ENCODE results near the gene CPSF7. TPM values are rescaled to one million over a fixed set of nuclear protein-coding genes. Genes with fewer than 3 reads are reported as not detected.
A peak's percentile ranks its signal among the peaks of the same experiment; 100 is the strongest.

The CPSF7 gene
- total and polyA plus RNA-seq, 4 donors, result 12.5 to 23.7 (median 22.2) TPM

GRCh38 chr11:61362542-61362875 is 67.3 kb downstream of the CPSF7 start:
- peaks cover 6 to 23% (median 18%) of the 10 kb centered on the region in 4 donors for H3K36me3 ChIP-seq (ENCODE audit: control insufficient read depth in 4 of 4, insufficient read depth in 3 of 4, low read depth in 1 of 4, low read length in 3 of 4)
- H3K4me1 ChIP-seq (ENCODE audit: control insufficient read depth in 4 of 4, insufficient read depth in 4 of 4, low read length in 3 of 4), result peaks cover 2 to 24% (median 16%) of the 10 kb centered on the region in 4 donors
- no peaks in the 10 kb centered on the region for H3K9me3 ChIP-seq (ENCODE audit: control insufficient read depth in 4 of 4, low read length in 3 of 4)
- TF ChIP-seq CTCF (IDR thresholded peaks at IDR 0.05; ENCODE audit: low read depth, low read length, missing input control) (no peak), GABPA (IDR thresholded peaks at IDR 0.05 in 1 of 2, conservative IDR thresholded peaks at IDR 0.05 in 1 of 2) (peak in 1 of 2 donors; percentile 3)
- peak overlapping the region; percentile 94 to 96 for H3K9ac ChIP-seq (ENCODE audit: low read depth in 1 of 2, low read length in 2 of 2)
- WGBS, result under 1% methylated on average over 12 of the region's 12 CpGs
- H3K4me3 ChIP-seq (ENCODE audit: low read depth in 1 of 3, low read length in 3 of 3), result peak overlapping the region; percentile 82 to 92 (median 86)
- H3K27ac ChIP-seq (ENCODE audit: low read depth in 1 of 2, low read length in 2 of 2), result peak overlapping the region; percentile 98
- H3K27me3 ChIP-seq (ENCODE audit: control insufficient read depth in 4 of 4, insufficient read depth in 4 of 4, low read length in 3 of 4), result no peaks in the 10 kb centered on the region
- no peak for DNase-seq (ENCODE audit: low spot score)

GRCh38 chr11:61361741-61362541 is 67.8 kb downstream of the CPSF7 start, which contains the start of the genes CYB561A3 and TMEM138:
CYB561A3 (minus strand) TSS chr11:61361882; CDS start chr11:61356713, 5,169 bp downstream.
TMEM138 (plus strand) TSS chr11:61362374; CDS start chr11:61364391, 2,017 bp downstream.
- Histone ChIP-seq H3K4me3 (ENCODE audit: low read depth in 1 of 3, low read length in 3 of 3) (peak within 1 kb of the TSS; percentile 82 to 92 (median 86)), H3K9me3 (ENCODE audit: control insufficient read depth in 4 of 4, low read length in 3 of 4) (no peaks in the 10 kb centered on the region), H3K36me3 (ENCODE audit: control insufficient read depth in 4 of 4, insufficient read depth in 3 of 4, low read depth in 1 of 4, low read length in 3 of 4) (peaks cover 5 to 18% (median 14%) of the 10 kb centered on the region in 4 donors), H3K9ac (ENCODE audit: low read depth in 1 of 2, low read length in 2 of 2) (peak within 1 kb of the TSS; percentile 94 to 96), H3K4me1 (ENCODE audit: control insufficient read depth in 4 of 4, insufficient read depth in 4 of 4, low read length in 3 of 4) (peaks cover 2 to 24% (median 16%) of the 10 kb centered on the region in 4 donors), H3K27me3 (ENCODE audit: control insufficient read depth in 4 of 4, insufficient read depth in 4 of 4, low read length in 3 of 4) (no peaks in the 10 kb centered on the region), H3K27ac (ENCODE audit: low read depth in 1 of 2, low read length in 2 of 2) (peak within 1 kb of the TSS; percentile 98)
- under 1% methylated on average over 63 of the region's 63 CpGs for WGBS
- peak; percentile 39 to 46 for TF ChIP-seq HNF4A (conservative IDR thresholded peaks at IDR 0.05)
- no peak for TF ChIP-seq JUND (IDR thresholded peaks at IDR 0.05)
- TF ChIP-seq, protein P1, sequence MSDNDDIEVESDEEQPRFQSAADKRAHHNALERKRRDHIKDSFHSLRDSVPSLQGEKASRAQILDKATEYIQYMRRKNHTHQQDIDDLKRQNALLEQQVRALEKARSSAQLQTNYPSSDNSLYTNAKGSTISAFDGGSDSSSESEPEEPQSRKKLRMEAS (IDR thresholded peaks at IDR 0.05), result peak; percentile 74
- no peak for TF ChIP-seq FOXA2 (IDR thresholded peaks at IDR 0.05)
- TF ChIP-seq TAF1 (conservative IDR thresholded peaks at IDR 0.05), result peak; percentile 68
- TF ChIP-seq ATF3 (IDR thresholded peaks at IDR 0.05), result no peak
- TF ChIP-seq RAD21 (IDR thresholded peaks at IDR 0.05), result no peak
- TF ChIP-seq, protein P2, sequence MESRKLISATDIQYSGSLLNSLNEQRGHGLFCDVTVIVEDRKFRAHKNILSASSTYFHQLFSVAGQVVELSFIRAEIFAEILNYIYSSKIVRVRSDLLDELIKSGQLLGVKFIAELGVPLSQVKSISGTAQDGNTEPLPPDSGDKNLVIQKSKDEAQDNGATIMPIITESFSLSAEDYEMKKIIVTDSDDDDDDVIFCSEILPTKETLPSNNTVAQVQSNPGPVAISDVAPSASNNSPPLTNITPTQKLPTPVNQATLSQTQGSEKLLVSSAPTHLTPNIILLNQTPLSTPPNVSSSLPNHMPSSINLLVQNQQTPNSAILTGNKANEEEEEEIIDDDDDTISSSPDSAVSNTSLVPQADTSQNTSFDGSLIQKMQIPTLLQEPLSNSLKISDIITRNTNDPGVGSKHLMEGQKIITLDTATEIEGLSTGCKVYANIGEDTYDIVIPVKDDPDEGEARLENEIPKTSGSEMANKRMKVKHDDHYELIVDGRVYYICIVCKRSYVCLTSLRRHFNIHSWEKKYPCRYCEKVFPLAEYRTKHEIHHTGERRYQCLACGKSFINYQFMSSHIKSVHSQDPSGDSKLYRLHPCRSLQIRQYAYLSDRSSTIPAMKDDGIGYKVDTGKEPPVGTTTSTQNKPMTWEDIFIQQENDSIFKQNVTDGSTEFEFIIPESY (IDR thresholded peaks at IDR 0.05), result peak; percentile 54
- no peak for TF ChIP-seq CTCF (IDR thresholded peaks at IDR 0.05; ENCODE audit: low read depth, low read length, missing input control)
- TF ChIP-seq FOXA1 (IDR thresholded peaks at IDR 0.05), result no peak
- peak; percentile 89 to 95 for TF ChIP-seq GABPA (IDR thresholded peaks at IDR 0.05 in 1 of 2, conservative IDR thresholded peaks at IDR 0.05 in 1 of 2)
- no peak for TF ChIP-seq HNF4G (IDR thresholded peaks at IDR 0.05)
- peak; percentile 100 for TF ChIP-seq YY1 (IDR thresholded peaks at IDR 0.05)
- TF ChIP-seq EGR1 (IDR thresholded peaks at IDR 0.05; ENCODE audit: low read depth in 2 of 2), result peak; percentile 61 to 81
- peak; percentile 88 for TF ChIP-seq REST (IDR thresholded peaks at IDR 0.05)
- TF ChIP-seq RXRA (IDR thresholded peaks at IDR 0.05), result peak; percentile 31 to 43
- TF ChIP-seq SP1 (IDR thresholded peaks at IDR 0.05), result peak; percentile 73
- no peak for TF ChIP-seq NR2F2 (IDR thresholded peaks at IDR 0.05)
- DNase-seq (ENCODE audit: low spot score), result peak; percentile 89

All from liver (tissue), 9 donors.